ENCODE measurements around the gene IRAK1. TPM values are rescaled to one million over a fixed set of nuclear protein-coding genes. Genes with fewer than 3 reads are reported as not detected.

The IRAK1 gene
- total and polyA plus RNA-seq, 9 of the 15 experiments (the other 6 are each of a cell fraction or from before 2014, with no cell fraction given), result 11.6 to 261 (median 91.6) TPM

GRCh38 chrX:154059231-154059630, 39.5 kb upstream of the IRAK1 start (continued):
- TF ChIP-seq FOXP4 (CRISPR knock-in tag; IDR thresholded peaks at IDR 0.05; ENCODE audit: borderline replicate concordance), result no peak

GRCh38 chrX:154058214-154058997, 38.7 kb upstream of the IRAK1 start:
- no peak for TF ChIP-seq MED1 (CRISPR knock-in tag; IDR thresholded peaks at IDR 0.05; ENCODE audit: borderline replicate concordance)
- no peak for TF ChIP-seq CHCHD3 (CRISPR knock-in tag; IDR thresholded peaks at IDR 0.05)
- no peak for TF ChIP-seq NR2C2 (CRISPR knock-in tag; IDR thresholded peaks at IDR 0.05)
- TF ChIP-seq NR2C2 (tag; IDR thresholded peaks at IDR 0.05), result no peak
- no peak for TF ChIP-seq TEAD4 (IDR thresholded peaks at IDR 0.05; ENCODE audit: low read length)
- TF ChIP-seq TEAD4 (CRISPR knock-in tag; IDR thresholded peaks at IDR 0.05; ENCODE audit: borderline replicate concordance), result no peak
- no peak overlapping the region for H2AFZ ChIP-seq (ENCODE audit: low read depth, low read length)
- H3K9me3 ChIP-seq (replicated peaks; ENCODE audit: control insufficient read depth, insufficient read depth, low read depth, low read length), result no peaks in the 10 kb centered on the region
- FAIRE-seq (no peak), ATAC-seq (no peak), DNase-seq (ENCODE audit: extremely low read depth in 1 of 4, low spot score in 3 of 4) (no peak)
- peaks cover 0 to 2% of the 10 kb centered on the region in 2 experiments; a peak in 3 of 5 replicates for H3K4me1 ChIP-seq (replicated peaks in 1 of 2; ENCODE audit: control insufficient read depth in 2 of 2, insufficient read depth in 2 of 2, low read length in 2 of 2)
- H3K9ac ChIP-seq (ENCODE audit: insufficient read depth in 1 of 2, low read depth in 2 of 2, low read length in 2 of 2), result no peak overlapping the region
- 84% methylated on average over 9 of the region's 11 CpGs for WGBS (ENCODE audit: insufficient coverage, low coverage, missing lambda C conversion rate)
- intact Hi-C loops (cut with micrococcal nuclease) (no loop called here), in situ Hi-C loops (cut with MboI) (no loop called here)
- peaks cover 24% of the 10 kb centered on the region for H4K20me1 ChIP-seq (replicated peaks; ENCODE audit: control insufficient read depth, insufficient read depth, low read length)
- no peak overlapping the region for H3K4me3 ChIP-seq
- no TSS peak for BruUV-seq (replicated peaks)
- ChIA-PET POLR2A (interaction anchor here (0.9 kb wide), 1 partner anchor 16 kb away, joined by 4 read pairs; no protein-coding TSS in a partner anchor), CTCF (ENCODE audit: low intra/inter-chr PET ratio) (no interaction called here)
- no peaks in the 10 kb centered on the region for H3K9me1 ChIP-seq (ENCODE audit: control insufficient read depth, insufficient read depth, low read length)
- no peak overlapping the region; the same call in 2 of the 3 replicates for H3K27ac ChIP-seq (ENCODE audit: extremely low read depth, low read depth, low read length)
- no peak overlapping the region for H3K4me2 ChIP-seq (ENCODE audit: insufficient read depth, low read length)
- H3K79me2 ChIP-seq (ENCODE audit: control insufficient read depth, insufficient read depth, low read length), result peaks cover 78% of the 10 kb centered on the region
- peaks cover 59% of the 10 kb centered on the region for H3K36me3 ChIP-seq (ENCODE audit: control insufficient read depth, insufficient read depth, low read length)
- no peaks in the 10 kb centered on the region for H3K27me3 ChIP-seq (ENCODE audit: control insufficient read depth in 2 of 2, insufficient read depth in 2 of 2, low read length in 2 of 2)
